Measurements from ENCODE around the gene DDX1.

DNA sequence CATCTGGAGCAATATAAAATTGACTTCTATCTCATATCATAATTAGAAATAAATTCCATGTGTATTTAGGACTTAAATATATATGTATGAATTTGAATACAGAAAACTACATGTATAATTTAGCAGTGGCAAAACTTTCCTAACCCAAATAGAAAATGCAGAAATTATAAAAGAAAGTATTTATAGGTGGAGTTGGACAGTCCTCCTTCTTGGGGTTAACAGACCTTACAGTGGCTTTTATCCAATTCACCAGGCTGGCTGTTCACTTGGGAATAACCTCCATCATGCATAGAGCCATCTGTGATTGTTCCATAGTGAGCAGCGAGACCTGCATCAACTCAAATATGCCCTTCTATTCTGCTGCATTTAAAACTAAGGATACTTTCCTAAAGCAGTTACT, 8.3 kb downstream of the DDX1 start:
- no peak for TF ChIP-seq POLR2AphosphoS5 (IDR thresholded peaks at IDR 0.05; ENCODE audit: insufficient read depth in 1 of 2, low read depth in 1 of 2)
- TF ChIP-seq, protein P1, sequence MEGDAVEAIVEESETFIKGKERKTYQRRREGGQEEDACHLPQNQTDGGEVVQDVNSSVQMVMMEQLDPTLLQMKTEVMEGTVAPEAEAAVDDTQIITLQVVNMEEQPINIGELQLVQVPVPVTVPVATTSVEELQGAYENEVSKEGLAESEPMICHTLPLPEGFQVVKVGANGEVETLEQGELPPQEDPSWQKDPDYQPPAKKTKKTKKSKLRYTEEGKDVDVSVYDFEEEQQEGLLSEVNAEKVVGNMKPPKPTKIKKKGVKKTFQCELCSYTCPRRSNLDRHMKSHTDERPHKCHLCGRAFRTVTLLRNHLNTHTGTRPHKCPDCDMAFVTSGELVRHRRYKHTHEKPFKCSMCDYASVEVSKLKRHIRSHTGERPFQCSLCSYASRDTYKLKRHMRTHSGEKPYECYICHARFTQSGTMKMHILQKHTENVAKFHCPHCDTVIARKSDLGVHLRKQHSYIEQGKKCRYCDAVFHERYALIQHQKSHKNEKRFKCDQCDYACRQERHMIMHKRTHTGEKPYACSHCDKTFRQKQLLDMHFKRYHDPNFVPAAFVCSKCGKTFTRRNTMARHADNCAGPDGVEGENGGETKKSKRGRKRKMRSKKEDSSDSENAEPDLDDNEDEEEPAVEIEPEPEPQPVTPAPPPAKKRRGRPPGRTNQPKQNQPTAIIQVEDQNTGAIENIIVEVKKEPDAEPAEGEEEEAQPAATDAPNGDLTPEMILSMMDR (IDR thresholded peaks at IDR 0.05): no peak
